Measurements from ENCODE around the gene SPATA33. TPM values are rescaled to one million over a fixed set of nuclear protein-coding genes. Genes with fewer than 3 reads are reported as not detected.

The SPATA33 gene
- total RNA-seq, 1 experiment from 2014 or later, result 17.4 TPM

- Histone ChIP-seq H3K14ac (ENCODE audit: insufficient read depth, low read length) (no peak overlapping the region), H3K4me1 (ENCODE audit: insufficient read depth, low read length) (no peaks in the 10 kb centered on the region), H4K5ac (ENCODE audit: insufficient read length, low read depth, low read length) (no peak overlapping the region), H3K27ac (ENCODE audit: insufficient read length, low read depth, low read length) (no peak overlapping the region), H2BK15ac (ENCODE audit: low read depth, low read length) (no peak overlapping the region), H3K27me3 (ENCODE audit: insufficient read depth, low read length) (no peaks in the 10 kb centered on the region), H2BK5ac (ENCODE audit: insufficient read length, low read length) (no peak overlapping the region), H3K9ac (ENCODE audit: extremely low read depth, insufficient read length, low read length) (no peak overlapping the region), H3T11ph (ENCODE audit: low read length) (no peak overlapping the region), H3K9me3 (ENCODE audit: control insufficient read depth, low read depth, low read length) (no peaks in the 10 kb centered on the region), H2AFZ (ENCODE audit: low read length) (no peak overlapping the region), H3K23ac (ENCODE audit: insufficient read length, low read depth, low read length) (no peak overlapping the region), H3K23me2 (ENCODE audit: insufficient read length, low read depth, low read length, poor library complexity, severe bottlenecking) (no peaks in the 10 kb centered on the region), H3K56ac (ENCODE audit: insufficient read length, low read depth, low read length) (no peak overlapping the region), H3K18ac (ENCODE audit: insufficient read length, low read depth, low read length) (no peak overlapping the region), H2BK120ac (ENCODE audit: low read depth, low read length, poor library complexity, severe bottlenecking) (no peak overlapping the region), H4K20me1 (ENCODE audit: control insufficient read depth, insufficient read depth, insufficient read length) (no peaks in the 10 kb centered on the region), H2AK5ac (ENCODE audit: insufficient read length, low read length) (no peak overlapping the region), H4K8ac (replicated peaks; ENCODE audit: insufficient read length, low read depth, low read length) (no peak overlapping the region), H4K91ac (ENCODE audit: insufficient read length, low read depth, low read length) (no peak overlapping the region), H2BK12ac (ENCODE audit: insufficient read length, low read depth, low read length) (no peak overlapping the region), H2BK20ac (ENCODE audit: low read depth, low read length, poor library complexity, severe bottlenecking) (no peak overlapping the region), H3K4ac (ENCODE audit: low read depth, low read length) (no peak overlapping the region), H3K79me1 (ENCODE audit: insufficient read depth, low read depth, low read length, poor library complexity, severe bottlenecking) (no peaks in the 10 kb centered on the region), H3K79me2 (ENCODE audit: insufficient read depth, low read length) (no peaks in the 10 kb centered on the region), H3K4me2 (ENCODE audit: insufficient read depth, insufficient read length, low read length) (no peak overlapping the region)
- no CpG with 5 or more reads among the region's 6 CpGs for WGBS (ENCODE audit: extremely low coverage, insufficient read length, low lambda C conversion rate)
- Mint-ChIP-seq H3K27ac (no peak overlapping the region), H3K36me3 (ENCODE audit: insufficient read depth in 1 of 3, low read depth in 3 of 3) (peaks cover 0 to 2% (median 0%) of the 10 kb centered on the region in 3 experiments; a peak in 2 of 7 replicates), H3K9me3 (no peaks in the 10 kb centered on the region), H3K4me3 (no peak overlapping the region), H3K4me1 (peaks cover 10 to 11% of the 10 kb centered on the region in 2 experiments), H3K27me3 (ENCODE audit: low read depth) (peaks cover 12% of the 10 kb centered on the region)
- TF ChIP-seq CTCF (conservative IDR thresholded peaks at IDR 0.05), result no peak
- DNase-seq, result no peak
Observed at GRCh38 chr16:89639385-89639784, 18.3 kb upstream of the SPATA33 start.
